Mesendoderm (in vitro differentiated cells): ENCODE results near the gene LNPEP.

Experiments used
- DNase-seq: peaks from one replicate; pipeline ENCODE4 v3.0.0; 2013
- H2AK5ac ChIP-seq: 2 replicates; pipeline ENCODE4 v1.6.1; 2013; ENCODE audit warnings: low read length, inconsistent platforms
- H2BK120ac ChIP-seq: 2 replicates; pipeline ENCODE4 v1.6.1; 2013; ENCODE audit warnings: low read depth, mild to moderate bottlenecking, low read length, moderate library complexity, mixed read lengths
- H2BK15ac ChIP-seq: replicated peaks from 2 replicates; pipeline ENCODE4 v1.6.1; 2013; ENCODE audit warnings: low read depth, mild to moderate bottlenecking, moderate library complexity
- H2BK5ac ChIP-seq: 2 replicates; pipeline ENCODE4 v1.6.1; 2013; ENCODE audit warnings: low read length, inconsistent platforms
- H3K18ac ChIP-seq: 2 replicates; pipeline ENCODE4 v1.6.1; 2013; ENCODE audit warnings: mild to moderate bottlenecking, low read length, mixed read lengths
- H3K23ac ChIP-seq: one replicate; pipeline ENCODE4 v1.6.1; 2013; ENCODE audit warnings: low read length
- H3K27ac ChIP-seq: 2 replicates; pipeline ENCODE4 v1.5.1; 2013; ENCODE audit warnings: low read depth, mild to moderate bottlenecking, inconsistent platforms, low read length, moderate library complexity
- H3K27me3 ChIP-seq: 2 replicates; pipeline ENCODE4 v1.6.1; 2013; ENCODE audit warnings: low read length, control low read depth, mild to moderate bottlenecking, inconsistent platforms; ENCODE audit not compliant: insufficient read depth, poor library complexity
- H3K36me3 ChIP-seq: 2 replicates; pipeline ENCODE4 v1.6.1; 2013; ENCODE audit warnings: low read length, inconsistent platforms; ENCODE audit not compliant: control insufficient read depth, insufficient read depth
- H3K4ac ChIP-seq: one replicate; pipeline ENCODE4 v1.6.1; 2013; ENCODE audit warnings: low read depth, mild to moderate bottlenecking, low read length, moderate library complexity
- H3K4me1 ChIP-seq: 2 replicates; pipeline ENCODE4 v1.6.1; 2013; ENCODE audit warnings: low read depth, low read length, inconsistent platforms; ENCODE audit not compliant: control insufficient read depth
- H3K4me2 ChIP-seq: 2 replicates; pipeline ENCODE4 v1.6.1; 2013; ENCODE audit warnings: low read length
- H3K4me3 ChIP-seq: 2 replicates; pipeline ENCODE4 v1.5.1; 2013; ENCODE audit warnings: mild to moderate bottlenecking, low read length
- H3K56ac ChIP-seq: one replicate; pipeline ENCODE4 v1.6.1; 2013; ENCODE audit warnings: low read length
- H3K79me1 ChIP-seq: 2 replicates; pipeline ENCODE4 v1.6.1; 2013; ENCODE audit warnings: low read length, inconsistent platforms
- H3K79me2 ChIP-seq: 2 replicates; pipeline ENCODE4 v1.6.1; 2013; ENCODE audit warnings: mild to moderate bottlenecking, low read length; ENCODE audit not compliant: control insufficient read depth, insufficient read depth
- H3K9ac ChIP-seq: 2 replicates; pipeline ENCODE4 v1.6.1; 2013; ENCODE audit warnings: low read length, inconsistent platforms
- H4K5ac ChIP-seq: one replicate; pipeline ENCODE4 v1.6.1; 2013; ENCODE audit warnings: low read length
- H4K8ac ChIP-seq: one replicate; pipeline ENCODE4 v1.6.1; 2013; ENCODE audit warnings: low read depth, mild to moderate bottlenecking, control low read depth, low read length, moderate library complexity
- WGBS: extraction: QIAGEN DNeasy Blood & Tissue Kit; methylation state at CpG from one replicate; pipeline ENCODE4 v1.1.7; 2013; ENCODE audit warnings: low lambda C conversion rate, missing lambda C conversion rate; ENCODE audit not compliant: insufficient coverage; ENCODE audit errors: extremely low coverage; 5-methylcytosine and 5-hydroxymethylcytosine counted together

Gene LNPEP

DNA sequence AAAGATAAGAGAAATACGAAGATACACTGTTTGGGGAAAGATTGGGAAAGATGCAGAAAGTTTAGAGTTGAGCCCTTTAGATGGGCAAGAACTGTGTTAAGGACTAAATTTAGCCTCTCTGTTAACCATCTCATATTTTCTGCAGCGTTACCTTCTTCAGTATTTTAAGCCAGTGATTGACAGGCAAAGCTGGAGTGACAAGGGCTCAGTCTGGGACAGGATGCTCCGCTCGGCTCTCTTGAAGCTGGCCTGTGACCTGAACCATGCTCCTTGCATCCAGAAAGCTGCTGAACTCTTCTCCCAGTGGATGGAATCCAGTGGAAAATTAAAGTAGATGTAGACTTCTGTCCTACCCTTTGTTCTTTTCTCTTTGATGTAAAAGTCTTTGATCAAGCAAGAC, 26.4 kb upstream of the LNPEP start:
- no peak overlapping the region for H3K4me2 ChIP-seq
- no peak overlapping the region for H2BK15ac ChIP-seq
- no peak overlapping the region for H2AK5ac ChIP-seq
- no peak overlapping the region for H2BK120ac ChIP-seq
- H3K56ac ChIP-seq, result no peak overlapping the region
- no peaks in the 10 kb centered on the region for H3K79me1 ChIP-seq
- H3K27me3 ChIP-seq, result no peaks in the 10 kb centered on the region
- H3K23ac ChIP-seq, result no peak overlapping the region
- H4K8ac ChIP-seq, result no peak overlapping the region
- no peaks in the 10 kb centered on the region for H3K36me3 ChIP-seq
- H4K5ac ChIP-seq, result no peak overlapping the region
- H3K27ac ChIP-seq, result no peak overlapping the region
- no peak overlapping the region for H3K4ac ChIP-seq
- no peaks in the 10 kb centered on the region for H3K4me1 ChIP-seq
- H3K79me2 ChIP-seq, result no peaks in the 10 kb centered on the region
- DNase-seq, result no peak
- no peak overlapping the region for H3K4me3 ChIP-seq
- H3K9ac ChIP-seq, result no peak overlapping the region
- H2BK5ac ChIP-seq, result no peak overlapping the region
- WGBS, result no CpG with 5 or more reads among the region's 4 CpGs
- H3K18ac ChIP-seq, result no peak overlapping the region

DNA sequence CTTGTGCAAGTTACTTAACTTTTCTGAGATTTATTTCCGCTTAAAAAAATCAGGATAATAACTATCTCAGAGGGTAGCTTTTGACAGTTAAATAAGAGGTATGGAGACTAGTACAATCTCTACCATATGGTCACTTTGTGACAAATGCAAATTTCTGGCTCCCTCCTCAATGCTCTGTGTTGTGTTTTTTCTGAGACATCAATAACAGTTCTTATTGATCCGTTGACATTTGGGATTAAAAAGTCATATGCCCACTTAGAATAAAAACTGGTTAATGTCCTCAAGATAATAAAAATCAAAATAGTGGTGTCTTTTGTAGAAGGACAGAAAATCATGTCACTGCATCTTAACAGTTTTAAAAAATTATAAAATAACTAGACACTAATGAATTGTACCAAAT, 24.7 kb upstream of the LNPEP start:
- H3K4me2 ChIP-seq, result no peak overlapping the region

GRCh38 chr5:96913233-96913632, 22.6 kb upstream of the LNPEP start:
- Histone ChIP-seq H3K56ac (no peak overlapping the region), H3K4me2 (no peak overlapping the region), H3K27ac (no peak overlapping the region), H3K18ac (no peak overlapping the region), H2BK15ac (no peak overlapping the region), H3K4me3 (no peak overlapping the region), H3K79me1 (no peaks in the 10 kb centered on the region), H3K9ac (no peak overlapping the region), H3K4ac (no peak overlapping the region), H2BK5ac (no peak overlapping the region), H3K79me2 (no peaks in the 10 kb centered on the region), H2BK120ac (no peak overlapping the region), H3K23ac (no peak overlapping the region), H3K27me3 (no peaks in the 10 kb centered on the region), H3K36me3 (no peaks in the 10 kb centered on the region), H4K8ac (no peak overlapping the region), H3K4me1 (no peaks in the 10 kb centered on the region), H4K5ac (no peak overlapping the region), H2AK5ac (no peak overlapping the region)
- WGBS, result no CpG with 5 or more reads among the region's 2 CpGs
- no peak for DNase-seq

More for the DNA sequence above, 24.7 kb upstream of the LNPEP start:
- Histone ChIP-seq H3K9ac (no peak overlapping the region), H3K79me1 (no peaks in the 10 kb centered on the region), H3K18ac (no peak overlapping the region), H2AK5ac (no peak overlapping the region), H3K4me1 (no peaks in the 10 kb centered on the region), H3K4ac (no peak overlapping the region), H3K4me3 (no peak overlapping the region), H2BK15ac (no peak overlapping the region), H3K27me3 (no peaks in the 10 kb centered on the region), H3K79me2 (no peaks in the 10 kb centered on the region), H4K5ac (no peak overlapping the region), H3K27ac (no peak overlapping the region), H3K56ac (no peak overlapping the region), H4K8ac (no peak overlapping the region), H2BK120ac (no peak overlapping the region), H2BK5ac (no peak overlapping the region), H3K23ac (no peak overlapping the region), H3K36me3 (no peaks in the 10 kb centered on the region)
- no CpG with 5 or more reads among the region's 2 CpGs for WGBS
- no peak for DNase-seq

DNA sequence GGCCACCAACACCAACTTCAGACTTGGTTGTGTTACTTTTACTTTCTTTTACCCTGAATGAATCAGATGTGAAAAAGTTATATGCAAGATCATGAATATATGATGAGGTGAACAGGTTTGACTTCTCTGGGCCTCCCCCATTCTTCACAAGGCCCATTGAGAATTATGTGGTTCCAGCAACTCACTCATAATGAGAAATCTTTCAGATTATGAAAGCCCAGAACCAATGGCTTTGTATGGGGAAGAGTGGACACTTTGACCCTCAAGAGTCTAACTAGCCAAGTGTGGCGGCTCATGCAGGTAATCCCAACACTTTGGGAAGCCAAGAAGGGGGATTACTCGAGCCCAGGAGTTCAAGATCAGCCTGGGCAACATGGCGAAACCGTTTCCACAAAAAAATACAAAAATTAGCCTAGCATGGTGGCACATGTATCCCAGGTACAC, 16.1 kb upstream of the LNPEP start:
- H3K79me1 ChIP-seq, result no peaks in the 10 kb centered on the region
- H3K36me3 ChIP-seq, result no peaks in the 10 kb centered on the region
- no peaks in the 10 kb centered on the region for H3K79me2 ChIP-seq
- no peak overlapping the region for H3K23ac ChIP-seq
- H3K4me2 ChIP-seq, result no peak overlapping the region
- H2BK15ac ChIP-seq, result no peak overlapping the region
- no peaks in the 10 kb centered on the region for H3K27me3 ChIP-seq
- H3K4ac ChIP-seq, result no peak overlapping the region
- no peak overlapping the region for H4K8ac ChIP-seq
- no peaks in the 10 kb centered on the region for H3K4me1 ChIP-seq
- H3K27ac ChIP-seq, result no peak overlapping the region
- H3K4me3 ChIP-seq, result no peak overlapping the region
- no peak overlapping the region for H3K18ac ChIP-seq
- H4K5ac ChIP-seq, result no peak overlapping the region
- no peak overlapping the region for H2BK120ac ChIP-seq
- no peak overlapping the region for H2BK5ac ChIP-seq
- no peak overlapping the region for H3K56ac ChIP-seq
- no CpG with 5 or more reads among the region's 4 CpGs for WGBS
- no peak for DNase-seq
- H3K9ac ChIP-seq, result no peak overlapping the region
- H2AK5ac ChIP-seq, result no peak overlapping the region

- no CpG with 5 or more reads among the region's 3 CpGs for WGBS
Measured at GRCh38 chr5:96920744-96921355, 15.0 kb upstream of the LNPEP start.

More at GRCh38 chr5:96920744-96921355, 15.0 kb upstream of the LNPEP start:
- Histone ChIP-seq H3K9ac (no peak overlapping the region), H2BK120ac (no peak overlapping the region), H3K36me3 (no peaks in the 10 kb centered on the region), H2BK5ac (no peak overlapping the region), H4K8ac (no peak overlapping the region), H3K4me2 (no peak overlapping the region), H3K18ac (no peak overlapping the region), H3K4me3 (no peak overlapping the region), H3K79me1 (no peaks in the 10 kb centered on the region), H3K4ac (no peak overlapping the region), H2BK15ac (no peak overlapping the region), H3K4me1 (no peaks in the 10 kb centered on the region), H2AK5ac (no peak overlapping the region), H3K27ac (no peak overlapping the region), H4K5ac (no peak overlapping the region), H3K27me3 (no peaks in the 10 kb centered on the region), H3K56ac (no peak overlapping the region), H3K23ac (no peak overlapping the region), H3K79me2 (no peaks in the 10 kb centered on the region)
- DNase-seq, result no peak
